Left lung (tissue), 10 donors: ENCODE results near the gene MRPL10. TPM values are rescaled to one million over a fixed set of nuclear protein-coding genes. Genes with fewer than 3 reads are reported as not detected.

ENCODE experiments used
- ATAC-seq: fragments of 200-7000 bp; cut with Tn5 transposase; one replicate; pipeline ENCODE4 v1.9.1; 2020; ENCODE audit warnings: moderate library complexity
- DNase-seq, 4 donors: peaks; one replicate each; pipeline ENCODE4 v3.0.0-alpha.2; 2013 to 2020
- H3K27ac ChIP-seq, 2 donors: fragments of 200-600 bp; sonication (generic) in 1 of 2; one replicate each; pipeline versions ENCODE4 v1.5.0 to v1.8.0; 2020 to 2021
- H3K27me3 ChIP-seq, 2 donors: fragments of 200-600 bp; sonication (generic) in 1 of 2; one replicate each; pipeline versions ENCODE4 v1.5.0 to v1.8.0; 2020 to 2021
- H3K36me3 ChIP-seq, 2 donors: fragments of 200-600 bp; sonication (generic) in 1 of 2; one replicate each; pipeline versions ENCODE4 v1.5.0 to v1.8.0; 2020 to 2021
- H3K4me1 ChIP-seq, 2 donors: fragments of 200-600 bp; one replicate each; pipeline ENCODE4 v1.8.0; 2021
- H3K4me3 ChIP-seq, 2 donors: fragments of 200-600 bp; sonication (generic) in 1 of 2; one replicate each; pipeline versions ENCODE4 v1.5.0 to v1.8.0; 2020 to 2021; ENCODE audit warnings: mild to moderate bottlenecking in 1 of 2
- H3K9me3 ChIP-seq, 2 donors: fragments of 200-600 bp; sonication (generic) in 1 of 2; one replicate each; pipeline versions ENCODE4 v1.5.0 to v1.8.0; 2020 to 2021
- intact Hi-C, 2 donors: fragments of 100-400 bp; cut with DNase I; formaldehyde crosslinking; loops; one replicate each; pipeline versions ENCODE4 v1.11.2 to v1.14.2; 2022
- polyA plus RNA-seq, 6 donors: library from polyadenylated mRNA; unstranded; fragments of 120-200 nt; gene quantifications; one replicate each; pipeline ENCODE4 v1.2.1, GENCODE V29; 2013; ENCODE audit not compliant: insufficient read length in 6 of 6
- total RNA-seq, 2 donors: library from RNA; stranded (reverse); fragmentation: NEBNext Ultra II Directional; extraction: Animal tissue kit (Norgen Biotek cat#: 25700); gene quantifications; one replicate each; pipeline ENCODE4 v1.2.1, GENCODE V29; 2021
- TF ChIP-seq, protein P1 (sequence below), 2 donors: fragments of 200-600 bp; sonication (generic) in 1 of 2; IDR thresholded peaks; one replicate each; pipeline versions ENCODE4 v1.5.0 to v1.8.0; 2021; ENCODE audit warnings: antibody characterized with exemption in 2 of 2
- donor health status: DM: no; HTN: yes; CAD: no.
- donor health status: DM: no; HTN: no; CAD: no.

MRPL10 gene
- total and polyA plus RNA-seq, 8 donors = 26.2 to 55.7 (median 50.6) TPM

DNA sequence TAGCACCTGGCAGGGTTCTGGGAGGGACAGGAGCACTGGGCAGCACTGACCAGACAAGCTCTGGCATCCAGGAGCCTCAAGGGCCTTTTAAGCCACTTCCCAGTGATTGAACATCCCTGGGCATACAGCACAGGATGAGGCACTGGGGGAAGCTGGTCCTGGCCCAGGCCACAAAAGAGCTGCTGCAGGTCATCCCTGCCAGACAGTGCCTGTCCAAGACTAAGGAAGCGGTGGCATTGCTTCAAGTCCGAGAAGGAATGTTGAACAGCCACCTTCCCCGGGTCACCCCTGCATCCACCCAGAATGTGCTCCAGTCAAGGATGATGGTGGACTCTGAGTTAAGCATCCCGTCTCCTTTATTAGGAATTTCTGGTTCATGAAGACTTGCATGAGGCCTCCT is 8.6 kb downstream of the MRPL10 start:
- no peaks in the 10 kb centered on the region for H3K27me3 ChIP-seq
- no peak overlapping the region for H3K27ac ChIP-seq

DNA sequence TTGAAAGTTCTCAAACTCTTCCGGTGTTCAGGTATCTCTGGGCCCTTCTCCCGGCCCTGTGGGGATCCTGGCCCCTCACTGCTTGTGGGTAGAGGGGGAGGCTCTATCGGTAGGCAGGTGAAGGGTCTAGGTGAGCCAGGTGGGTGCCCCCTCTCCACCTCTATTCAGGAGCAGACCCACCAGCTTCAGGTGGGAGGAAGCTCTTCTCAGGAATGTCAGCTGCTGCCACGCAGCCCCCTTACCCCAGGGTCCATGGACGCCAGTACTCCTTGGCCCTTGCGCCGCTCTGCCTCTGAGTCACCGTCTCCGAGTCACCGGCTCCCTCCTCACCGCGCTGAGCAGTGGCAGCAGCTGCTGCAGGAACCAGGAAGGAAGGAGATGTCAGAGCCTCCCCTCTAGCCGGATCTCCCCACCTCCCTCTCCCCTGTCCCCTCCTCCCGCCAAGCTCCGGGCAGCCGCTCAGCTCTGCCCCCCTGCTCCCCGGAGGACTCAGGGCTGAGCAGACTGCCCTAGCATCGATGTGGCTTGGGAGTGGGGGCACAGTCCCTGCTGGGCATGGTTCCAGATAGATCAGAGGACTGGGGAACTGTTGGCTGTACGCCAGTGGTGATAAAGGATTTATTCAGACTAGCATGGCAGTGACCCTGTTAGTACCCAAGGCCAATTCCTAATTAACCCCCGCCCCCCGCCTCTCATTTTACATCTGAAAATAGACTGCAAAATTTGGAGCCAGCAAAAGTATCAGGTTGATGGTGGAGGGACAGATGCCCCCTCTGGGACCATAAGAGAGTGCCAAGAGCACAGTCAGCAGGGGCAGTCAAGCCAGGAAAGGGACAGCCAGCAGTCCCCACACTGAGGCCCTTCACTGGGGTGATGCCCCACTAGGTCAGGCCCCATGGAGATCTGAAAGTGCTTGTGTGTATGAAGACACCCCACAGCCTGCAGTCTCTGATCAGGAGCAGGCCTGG is 9.6 kb downstream of the MRPL10 start, which contains the start of gene OSBPL7:
Gene OSBPL7, minus strand, starts transcription at position 371 of the 968 bp plus-strand sequence. CDS start 1,516 bp downstream, outside the sequence.
- peak within 1 kb of the TSS; percentile 53 to 70 for H3K27ac ChIP-seq
- DNase-seq = peak; percentile 68 to 94 (median 84)
- H3K36me3 ChIP-seq = peaks cover 0 to 68% of the 10 kb centered on the region in 2 donors
- intact Hi-C loops = no loop called here
- peaks cover 18 to 29% of the 10 kb centered on the region in 2 donors for H3K4me1 ChIP-seq
- H3K4me3 ChIP-seq = peak within 1 kb of the TSS; percentile 58 to 67
- H3K9me3 ChIP-seq = no peaks in the 10 kb centered on the region
- no peaks in the 10 kb centered on the region for H3K27me3 ChIP-seq
- peak; percentile 86 for ATAC-seq
- TF ChIP-seq, protein P1, sequence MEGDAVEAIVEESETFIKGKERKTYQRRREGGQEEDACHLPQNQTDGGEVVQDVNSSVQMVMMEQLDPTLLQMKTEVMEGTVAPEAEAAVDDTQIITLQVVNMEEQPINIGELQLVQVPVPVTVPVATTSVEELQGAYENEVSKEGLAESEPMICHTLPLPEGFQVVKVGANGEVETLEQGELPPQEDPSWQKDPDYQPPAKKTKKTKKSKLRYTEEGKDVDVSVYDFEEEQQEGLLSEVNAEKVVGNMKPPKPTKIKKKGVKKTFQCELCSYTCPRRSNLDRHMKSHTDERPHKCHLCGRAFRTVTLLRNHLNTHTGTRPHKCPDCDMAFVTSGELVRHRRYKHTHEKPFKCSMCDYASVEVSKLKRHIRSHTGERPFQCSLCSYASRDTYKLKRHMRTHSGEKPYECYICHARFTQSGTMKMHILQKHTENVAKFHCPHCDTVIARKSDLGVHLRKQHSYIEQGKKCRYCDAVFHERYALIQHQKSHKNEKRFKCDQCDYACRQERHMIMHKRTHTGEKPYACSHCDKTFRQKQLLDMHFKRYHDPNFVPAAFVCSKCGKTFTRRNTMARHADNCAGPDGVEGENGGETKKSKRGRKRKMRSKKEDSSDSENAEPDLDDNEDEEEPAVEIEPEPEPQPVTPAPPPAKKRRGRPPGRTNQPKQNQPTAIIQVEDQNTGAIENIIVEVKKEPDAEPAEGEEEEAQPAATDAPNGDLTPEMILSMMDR (IDR thresholded peaks at IDR 0.05) = no peak

More for the DNA sequence above, 8.6 kb downstream of the MRPL10 start:
- TF ChIP-seq, protein P1 (IDR thresholded peaks at IDR 0.05) = no peak
- Histone ChIP-seq H3K4me3 (no peak overlapping the region), H3K36me3 (peaks cover 0 to 68% of the 10 kb centered on the region in 2 donors), H3K9me3 (no peaks in the 10 kb centered on the region), H3K4me1 (peaks cover 18 to 29% of the 10 kb centered on the region in 2 donors)
- no peak for DNase-seq
- intact Hi-C loops = no loop called here
- ATAC-seq = no peak

DNA sequence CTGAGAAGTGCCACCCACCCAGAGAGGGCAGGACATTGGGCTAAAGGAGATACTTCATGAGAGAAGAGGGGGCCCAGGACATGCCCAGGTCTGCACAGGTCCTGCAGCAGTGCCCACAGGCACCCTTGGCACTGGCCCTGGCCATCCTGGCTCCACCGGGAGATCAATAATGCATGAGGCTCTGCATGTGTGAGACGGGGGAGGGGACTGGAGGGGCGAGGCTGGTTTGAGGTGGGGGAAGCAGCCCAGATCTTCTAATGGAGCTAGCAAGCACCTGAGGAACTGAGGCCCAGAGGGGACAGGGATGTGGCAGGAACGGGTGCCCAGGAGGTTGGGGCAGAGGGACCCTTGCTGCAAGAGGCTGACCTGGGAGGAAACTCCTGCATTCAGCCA is 10.3 kb downstream of the MRPL10 start:
- H3K27ac ChIP-seq = peak overlapping the region; percentile 53 to 70
- H3K4me1 ChIP-seq = peaks cover 18 to 29% of the 10 kb centered on the region in 2 donors
- no peaks in the 10 kb centered on the region for H3K9me3 ChIP-seq
- TF ChIP-seq, protein P1 (IDR thresholded peaks at IDR 0.05) = no peak
- H3K27me3 ChIP-seq = no peaks in the 10 kb centered on the region
- peaks cover 0 to 68% of the 10 kb centered on the region in 2 donors for H3K36me3 ChIP-seq
- no peak for DNase-seq
- peak; percentile 6 for ATAC-seq
- intact Hi-C loops = no loop called here
- peak overlapping the region; percentile 58 to 67 for H3K4me3 ChIP-seq

DNA sequence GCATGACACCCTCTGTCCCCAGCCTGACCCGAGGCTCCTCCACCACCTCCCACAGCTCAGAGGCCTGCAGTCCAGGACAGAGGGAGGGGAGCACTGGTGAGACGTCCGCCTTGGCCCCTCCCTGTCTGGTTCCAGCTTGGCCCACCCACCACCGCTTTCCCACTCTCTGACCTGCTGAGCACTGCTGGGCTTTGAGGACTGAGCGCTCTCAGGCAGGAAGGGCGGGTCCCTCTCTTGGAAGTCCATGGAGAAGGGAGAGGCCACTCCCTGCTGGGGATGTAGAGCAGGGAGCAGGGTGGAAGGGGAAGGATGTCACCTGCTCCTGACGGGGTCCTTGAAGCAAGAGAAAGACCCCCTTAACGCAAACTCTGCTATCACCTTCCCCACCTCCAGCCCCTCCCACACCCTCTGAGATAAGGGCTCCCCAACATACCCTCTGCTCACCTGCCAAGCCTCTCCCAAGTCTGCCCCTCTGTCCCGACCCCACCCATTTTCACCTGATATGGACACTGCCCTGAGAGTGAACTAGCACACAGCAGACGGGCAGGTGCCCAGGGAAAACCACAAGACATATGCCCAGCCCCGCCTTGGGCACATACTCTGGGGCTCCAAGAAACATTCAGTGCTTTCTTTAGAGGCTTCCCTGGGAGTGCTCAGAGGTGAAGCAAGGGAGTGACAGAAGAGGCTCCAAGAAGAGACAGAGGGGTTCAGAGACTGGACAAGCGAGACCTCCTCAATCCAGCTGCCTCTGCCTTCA is 11.1 kb downstream of the MRPL10 start:
- H3K36me3 ChIP-seq = peaks cover 0 to 68% of the 10 kb centered on the region in 2 donors
- DNase-seq (peak in 1 of 4 donors; percentile 74), ATAC-seq (peak; percentile 72)
- no peak overlapping the region for H3K27ac ChIP-seq
- intact Hi-C loops = no loop called here
- no peaks in the 10 kb centered on the region for H3K27me3 ChIP-seq
- peak overlapping the region in 1 of 2 donors; percentile 58 for H3K4me3 ChIP-seq
- H3K9me3 ChIP-seq = no peaks in the 10 kb centered on the region
- H3K4me1 ChIP-seq = peaks cover 18 to 29% of the 10 kb centered on the region in 2 donors
- TF ChIP-seq, protein P1 (IDR thresholded peaks at IDR 0.05) = no peak
